A549 (cell line): ENCODE data around the gene NAV3.

Experiments
- NFE2L2 ChIP-seq: fragments of 150-350 bp; conservative IDR thresholded peaks from 2 replicates; pipeline ENCODE4 v1.6.1; 2014; ENCODE audit warnings: low read length
- TF ChIP-seq, protein P1 (sequence below): fragments of >200 bp; sonication (Bioruptor Twin); formaldehyde crosslinking; IDR thresholded peaks from 3 replicates; pipeline ENCODE4 v1.5.1; 2016
- TF ChIP-seq, protein P2 (sequence below): fragments of 200-600 bp; sonication (generic); IDR thresholded peaks from 2 replicates; pipeline ENCODE4 v1.6.1; 2016; ENCODE audit warnings: antibody characterized with exemption, mild to moderate bottlenecking, moderate library complexity

DNA sequence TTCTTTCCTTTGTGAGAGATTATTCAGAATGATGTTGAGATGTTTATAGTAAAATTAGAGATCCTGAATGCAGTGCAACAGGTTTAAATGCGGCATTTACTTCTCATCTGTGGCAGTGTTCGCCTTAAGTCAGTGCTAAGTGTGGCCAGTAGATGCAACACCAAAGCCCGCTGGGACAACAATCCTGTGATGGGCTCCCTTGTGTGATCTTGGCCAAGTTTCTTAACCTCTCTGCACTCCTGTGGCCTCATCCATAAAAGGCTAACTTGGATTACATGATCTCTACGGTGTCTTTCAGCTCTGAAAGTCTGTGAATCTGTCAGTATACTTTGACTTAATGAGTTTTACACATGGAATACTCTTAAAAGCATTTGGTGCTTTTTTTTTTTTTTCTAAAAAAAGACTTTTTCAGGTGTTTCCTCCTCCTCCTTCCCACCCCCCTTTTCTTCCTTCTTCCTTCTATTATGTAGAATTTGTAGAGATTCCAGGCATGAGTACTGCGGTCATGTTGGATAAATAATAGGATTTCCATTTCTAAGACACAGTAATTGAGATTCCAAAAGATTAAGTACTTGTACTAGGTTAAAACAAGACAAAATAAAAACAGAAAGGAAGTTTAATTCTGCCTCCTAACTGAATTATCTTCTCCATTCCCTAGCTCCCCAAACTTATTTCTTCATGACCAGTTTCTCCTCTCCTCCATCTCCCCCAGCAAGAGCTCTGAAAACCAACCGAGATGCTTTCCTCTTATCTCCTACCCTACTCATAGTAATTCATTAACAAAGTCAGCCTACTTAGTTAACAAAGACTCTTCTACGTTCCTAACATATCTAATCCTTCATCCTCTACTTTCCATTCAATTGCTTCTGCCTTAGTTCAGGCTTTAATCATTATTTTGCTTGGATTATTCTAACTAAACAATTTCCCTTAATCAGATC, 42.2 kb upstream of the NAV3 start:
- TF ChIP-seq, protein P1, sequence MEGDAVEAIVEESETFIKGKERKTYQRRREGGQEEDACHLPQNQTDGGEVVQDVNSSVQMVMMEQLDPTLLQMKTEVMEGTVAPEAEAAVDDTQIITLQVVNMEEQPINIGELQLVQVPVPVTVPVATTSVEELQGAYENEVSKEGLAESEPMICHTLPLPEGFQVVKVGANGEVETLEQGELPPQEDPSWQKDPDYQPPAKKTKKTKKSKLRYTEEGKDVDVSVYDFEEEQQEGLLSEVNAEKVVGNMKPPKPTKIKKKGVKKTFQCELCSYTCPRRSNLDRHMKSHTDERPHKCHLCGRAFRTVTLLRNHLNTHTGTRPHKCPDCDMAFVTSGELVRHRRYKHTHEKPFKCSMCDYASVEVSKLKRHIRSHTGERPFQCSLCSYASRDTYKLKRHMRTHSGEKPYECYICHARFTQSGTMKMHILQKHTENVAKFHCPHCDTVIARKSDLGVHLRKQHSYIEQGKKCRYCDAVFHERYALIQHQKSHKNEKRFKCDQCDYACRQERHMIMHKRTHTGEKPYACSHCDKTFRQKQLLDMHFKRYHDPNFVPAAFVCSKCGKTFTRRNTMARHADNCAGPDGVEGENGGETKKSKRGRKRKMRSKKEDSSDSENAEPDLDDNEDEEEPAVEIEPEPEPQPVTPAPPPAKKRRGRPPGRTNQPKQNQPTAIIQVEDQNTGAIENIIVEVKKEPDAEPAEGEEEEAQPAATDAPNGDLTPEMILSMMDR, result no peak
- TF ChIP-seq, protein P2, sequence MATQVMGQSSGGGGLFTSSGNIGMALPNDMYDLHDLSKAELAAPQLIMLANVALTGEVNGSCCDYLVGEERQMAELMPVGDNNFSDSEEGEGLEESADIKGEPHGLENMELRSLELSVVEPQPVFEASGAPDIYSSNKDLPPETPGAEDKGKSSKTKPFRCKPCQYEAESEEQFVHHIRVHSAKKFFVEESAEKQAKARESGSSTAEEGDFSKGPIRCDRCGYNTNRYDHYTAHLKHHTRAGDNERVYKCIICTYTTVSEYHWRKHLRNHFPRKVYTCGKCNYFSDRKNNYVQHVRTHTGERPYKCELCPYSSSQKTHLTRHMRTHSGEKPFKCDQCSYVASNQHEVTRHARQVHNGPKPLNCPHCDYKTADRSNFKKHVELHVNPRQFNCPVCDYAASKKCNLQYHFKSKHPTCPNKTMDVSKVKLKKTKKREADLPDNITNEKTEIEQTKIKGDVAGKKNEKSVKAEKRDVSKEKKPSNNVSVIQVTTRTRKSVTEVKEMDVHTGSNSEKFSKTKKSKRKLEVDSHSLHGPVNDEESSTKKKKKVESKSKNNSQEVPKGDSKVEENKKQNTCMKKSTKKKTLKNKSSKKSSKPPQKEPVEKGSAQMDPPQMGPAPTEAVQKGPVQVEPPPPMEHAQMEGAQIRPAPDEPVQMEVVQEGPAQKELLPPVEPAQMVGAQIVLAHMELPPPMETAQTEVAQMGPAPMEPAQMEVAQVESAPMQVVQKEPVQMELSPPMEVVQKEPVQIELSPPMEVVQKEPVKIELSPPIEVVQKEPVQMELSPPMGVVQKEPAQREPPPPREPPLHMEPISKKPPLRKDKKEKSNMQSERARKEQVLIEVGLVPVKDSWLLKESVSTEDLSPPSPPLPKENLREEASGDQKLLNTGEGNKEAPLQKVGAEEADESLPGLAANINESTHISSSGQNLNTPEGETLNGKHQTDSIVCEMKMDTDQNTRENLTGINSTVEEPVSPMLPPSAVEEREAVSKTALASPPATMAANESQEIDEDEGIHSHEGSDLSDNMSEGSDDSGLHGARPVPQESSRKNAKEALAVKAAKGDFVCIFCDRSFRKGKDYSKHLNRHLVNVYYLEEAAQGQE, result no peak
- TF ChIP-seq NFE2L2, result no peak
